ENCODE results near the gene APEX1.
A peak's percentile ranks its signal among the peaks of the same experiment; 100 is the strongest.

The APEX1 gene

GRCh38 chr14:20454516-20455354, at the start of gene APEX1, which contains the start of gene OSGEP:
TSS of gene APEX1 (plus strand) at chr14:20455226. CDS start at chr14:20455646, 420 bp downstream.
TSS of gene OSGEP (minus strand) at chr14:20454812. CDS start at chr14:20454683, 129 bp downstream.
- DNase-seq (ENCODE audit: low read depth in 2 of 2): peak; percentile 90 to 94

- no peak for DNase-seq (ENCODE audit: low read depth in 2 of 2)
These were observed 45.8 kb upstream of the APEX1 start for GRCh38 chr14:20409226-20409625.

GRCh38 chr14:20412411-20412810, 42.6 kb upstream of the APEX1 start:
- no peak for DNase-seq (ENCODE audit: low read depth in 2 of 2)

GRCh38 chr14:20412876-20413743, 41.9 kb upstream of the APEX1 start, which contains the start of gene TEP1:
TSS of gene TEP1 (minus strand) at chr14:20413501. CDS start at chr14:20408439, 5,062 bp downstream.
- DNase-seq (ENCODE audit: low read depth in 2 of 2): peak; percentile 50 to 68

GRCh38 chr14:20413744-20414082, 41.3 kb upstream of the APEX1 start:
- no peak for DNase-seq (ENCODE audit: low read depth in 2 of 2)

GRCh38 chr14:20415782-20416206, 39.2 kb upstream of the APEX1 start:
- DNase-seq (ENCODE audit: low read depth in 2 of 2): peak in 1 of 2 donors; percentile 34

- DNase-seq (ENCODE audit: low read depth in 2 of 2): no peak
These were observed 38.8 kb upstream of the APEX1 start for GRCh38 chr14:20416223-20416622.

- DNase-seq (ENCODE audit: low read depth in 2 of 2): no peak
These were observed 37.5 kb upstream of the APEX1 start for GRCh38 chr14:20417250-20418186.

GRCh38 chr14:20418501-20418909, 36.5 kb upstream of the APEX1 start:
- DNase-seq (ENCODE audit: low read depth in 2 of 2): no peak

- DNase-seq (ENCODE audit: low read depth in 2 of 2): no peak
These were observed 35.6 kb upstream of the APEX1 start for GRCh38 chr14:20419419-20419818.

GRCh38 chr14:20421267-20421666, 33.8 kb upstream of the APEX1 start:
- no peak for DNase-seq (ENCODE audit: low read depth in 2 of 2)

- DNase-seq (ENCODE audit: low read depth in 2 of 2): no peak
These were observed 32.1 kb upstream of the APEX1 start for GRCh38 chr14:20422886-20423285.

- no peak for DNase-seq (ENCODE audit: low read depth in 2 of 2)
These were observed 30.2 kb upstream of the APEX1 start for GRCh38 chr14:20424851-20425250.

- no peak for DNase-seq (ENCODE audit: low read depth in 2 of 2)
These were observed 27.6 kb upstream of the APEX1 start for GRCh38 chr14:20427231-20428009.

GRCh38 chr14:20428010-20428365, 27.0 kb upstream of the APEX1 start:
- DNase-seq (ENCODE audit: low read depth in 2 of 2): no peak

GRCh38 chr14:20428802-20429201, 26.2 kb upstream of the APEX1 start:
- no peak for DNase-seq (ENCODE audit: low read depth in 2 of 2)

GRCh38 chr14:20429801-20430669, 25.0 kb upstream of the APEX1 start:
- DNase-seq (ENCODE audit: low read depth in 2 of 2): no peak

GRCh38 chr14:20434701-20435581, 20.1 kb upstream of the APEX1 start:
- no peak for DNase-seq (ENCODE audit: low read depth in 2 of 2)
